ENCODE results near the gene BIRC2. TPM values are rescaled to one million over a fixed set of nuclear protein-coding genes. Genes with fewer than 3 reads are reported as not detected.

Gene BIRC2
- total RNA-seq, 4 donors from 2014 or later = 25.6 to 40.3 (median 33.5) TPM

- intact Hi-C loops (cut with DNase I) = no loop called here
- H3K4me3 ChIP-seq = no peak overlapping the region
- H3K27ac ChIP-seq (replicated peaks in 1 of 4) = no peak overlapping the region
- no peaks in the 10 kb centered on the region for H3K9me3 ChIP-seq
- H3K4me1 ChIP-seq = peaks cover 22 to 51% (median 48%) of the 10 kb centered on the region in 4 donors
- H3K36me3 ChIP-seq = no peaks in the 10 kb centered on the region
- WGBS = 74% methylated on average over 2 of the region's 2 CpGs
- H3K27me3 ChIP-seq = no peaks in the 10 kb centered on the region
- TF ChIP-seq POLR2AphosphoS5 (IDR thresholded peaks at IDR 0.05) (no peak), POLR2A (IDR thresholded peaks at IDR 0.05; ENCODE audit: low read depth) (no peak), EP300 (IDR thresholded peaks at IDR 0.05) (no peak)
- TF ChIP-seq, protein P1, sequence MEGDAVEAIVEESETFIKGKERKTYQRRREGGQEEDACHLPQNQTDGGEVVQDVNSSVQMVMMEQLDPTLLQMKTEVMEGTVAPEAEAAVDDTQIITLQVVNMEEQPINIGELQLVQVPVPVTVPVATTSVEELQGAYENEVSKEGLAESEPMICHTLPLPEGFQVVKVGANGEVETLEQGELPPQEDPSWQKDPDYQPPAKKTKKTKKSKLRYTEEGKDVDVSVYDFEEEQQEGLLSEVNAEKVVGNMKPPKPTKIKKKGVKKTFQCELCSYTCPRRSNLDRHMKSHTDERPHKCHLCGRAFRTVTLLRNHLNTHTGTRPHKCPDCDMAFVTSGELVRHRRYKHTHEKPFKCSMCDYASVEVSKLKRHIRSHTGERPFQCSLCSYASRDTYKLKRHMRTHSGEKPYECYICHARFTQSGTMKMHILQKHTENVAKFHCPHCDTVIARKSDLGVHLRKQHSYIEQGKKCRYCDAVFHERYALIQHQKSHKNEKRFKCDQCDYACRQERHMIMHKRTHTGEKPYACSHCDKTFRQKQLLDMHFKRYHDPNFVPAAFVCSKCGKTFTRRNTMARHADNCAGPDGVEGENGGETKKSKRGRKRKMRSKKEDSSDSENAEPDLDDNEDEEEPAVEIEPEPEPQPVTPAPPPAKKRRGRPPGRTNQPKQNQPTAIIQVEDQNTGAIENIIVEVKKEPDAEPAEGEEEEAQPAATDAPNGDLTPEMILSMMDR (IDR thresholded peaks at IDR 0.05) = no peak
- DNase-seq (ENCODE audit: extremely low spot score) = no peak
Observed at GRCh38 chr11:102426000-102426399, 79.0 kb downstream of the BIRC2 start.

DNA sequence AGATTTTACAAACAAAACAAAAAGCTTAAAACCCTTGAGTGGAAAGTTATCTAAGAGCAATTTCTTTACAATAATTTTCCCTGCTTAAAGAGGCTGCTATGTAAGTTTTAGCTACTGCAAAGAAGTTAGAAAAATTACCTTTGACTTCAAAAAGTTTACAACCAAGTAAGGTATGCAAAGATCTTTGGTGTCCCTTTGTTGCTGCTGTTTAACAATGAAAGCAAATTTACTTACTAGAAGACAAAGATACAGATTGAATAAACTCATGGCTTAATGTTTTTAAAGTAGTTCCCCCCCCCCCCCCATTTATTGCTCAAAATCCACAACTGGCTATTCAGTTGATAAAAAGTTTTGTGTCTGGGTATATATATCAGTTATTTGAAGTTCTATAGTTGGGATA is 79.6 kb downstream of the BIRC2 start:
- DNase-seq (ENCODE audit: extremely low spot score) = no peak
- Histone ChIP-seq H3K4me3 (no peak overlapping the region), H3K9me3 (no peaks in the 10 kb centered on the region), H3K4me1 (peaks cover 22 to 51% (median 46%) of the 10 kb centered on the region in 4 donors), H3K27me3 (no peaks in the 10 kb centered on the region), H3K27ac (replicated peaks in 1 of 4) (no peak overlapping the region), H3K36me3 (no peaks in the 10 kb centered on the region)
- intact Hi-C loops (cut with DNase I) = no loop called here
- no peak for TF ChIP-seq POLR2A (IDR thresholded peaks at IDR 0.05; ENCODE audit: low read depth)
- TF ChIP-seq POLR2AphosphoS5 (IDR thresholded peaks at IDR 0.05) = no peak
- TF ChIP-seq EP300 (IDR thresholded peaks at IDR 0.05) = no peak
- TF ChIP-seq, protein P1 (IDR thresholded peaks at IDR 0.05) = no peak

DNA sequence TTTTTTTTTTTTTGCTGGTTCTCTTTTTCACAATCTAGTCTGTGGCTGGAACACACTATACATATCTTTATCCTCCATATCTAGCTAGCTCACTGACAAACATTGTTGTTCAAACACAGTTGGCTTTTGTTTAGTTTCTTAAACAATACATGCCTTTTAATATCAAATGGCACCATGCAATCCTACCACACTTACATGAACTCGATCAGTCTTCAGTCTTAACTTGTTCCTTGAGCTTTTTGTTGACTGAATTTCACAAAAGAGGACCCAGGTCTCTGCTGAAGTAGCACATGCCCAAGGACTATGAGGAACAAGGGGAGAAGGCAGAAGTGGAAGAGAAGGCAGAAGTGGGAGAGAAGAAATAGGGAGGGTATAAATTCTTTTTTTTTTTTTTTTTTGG is 80.1 kb downstream of the BIRC2 start:
- peaks cover 22 to 51% (median 46%) of the 10 kb centered on the region in 4 donors for H3K4me1 ChIP-seq
- H3K4me3 ChIP-seq = no peak overlapping the region
- no peaks in the 10 kb centered on the region for H3K27me3 ChIP-seq
- DNase-seq (ENCODE audit: extremely low spot score) = no peak
- H3K9me3 ChIP-seq = no peaks in the 10 kb centered on the region
- no peak overlapping the region for H3K27ac ChIP-seq (replicated peaks in 1 of 4)
- intact Hi-C loops (cut with DNase I) = no loop called here
- TF ChIP-seq POLR2A (IDR thresholded peaks at IDR 0.05; ENCODE audit: low read depth) (no peak), POLR2AphosphoS5 (IDR thresholded peaks at IDR 0.05) (no peak), EP300 (IDR thresholded peaks at IDR 0.05) (no peak)
- TF ChIP-seq, protein P1 (IDR thresholded peaks at IDR 0.05) = no peak
- WGBS = 0% methylated on average over 1 of the region's 1 CpG
- no peaks in the 10 kb centered on the region for H3K36me3 ChIP-seq

Small RNA genes within 50 kb of the gene (small RNA-seq; reads per million reads assigned to genes)
- gene AP000942.3 (0 reads per million in 3 donors), gene AP000942.4 (0 reads per million in 3 donors), gene RNU6-952P (0 reads per million in 3 donors)

Other genes starting within 250 kb of the BIRC2 start
- gene YAP1, start 236.8 kb upstream of the BIRC2 start, total RNA-seq = 100 to 1,000 TPM; 220 to 343 (median 275) TPM
- gene BIRC3, start 29.7 kb upstream of the BIRC2 start, total RNA-seq = 10 to 100 TPM in 3 of 4 donors, 1 to 10 TPM in 1; 10.0 to 13.7 (median 11.0) TPM
- 100 to 1,000 TPM in 1 of 4 donors, 10 to 100 TPM in 3; 82.7 to 116 (median 88.8) TPM for gene TMEM123, start 105.6 kb downstream of the BIRC2 start, total RNA-seq
- not detected for gene MMP7, start 183.5 kb downstream of the BIRC2 start, total RNA-seq